GM13976 (cell line): ENCODE data around the gene MCTP1.
"Not testable (repeated sequence)": the region's sequence is repeated elsewhere in the genome, so short reads cannot be mapped to it uniquely, and the experiment has no call there.

Experiments
- DNase-seq: peaks from one replicate; pipeline ENCODE4 v3.0.0; 2012; ENCODE audit warnings: low spot score
- CTCF ChIP-seq: IDR thresholded peaks from 2 replicates; pipeline ENCODE4 v1.5.1; 2012; ENCODE audit warnings: borderline replicate concordance, mild to moderate bottlenecking; ENCODE audit not compliant: insufficient read depth; ENCODE audit errors: extremely low read depth, missing control alignments, control extremely low read depth
- in situ Hi-C: fragments of 300-500 bp; cut with MboI; formaldehyde crosslinking; loops from one replicate; pipeline ENCODE4 v1.12.0; 2022; ENCODE audit warnings: low sequenced_read_pairs, mixed read lengths, inconsistent platforms; ENCODE audit not compliant: unreplicated experiment

MCTP1 gene

GRCh38 chr5:95149387-95149786, 135.5 kb downstream of the MCTP1 start:
- no peak for DNase-seq
- in situ Hi-C loops, result no loop called here
- TF ChIP-seq CTCF, result no peak

- TF ChIP-seq CTCF, result no peak
- in situ Hi-C loops, result no loop called here
- DNase-seq, result no peak
Measured at GRCh38 chr5:95148453-95148852, 136.4 kb downstream of the MCTP1 start.

GRCh38 chr5:95143858-95144257, 141.0 kb downstream of the MCTP1 start:
- in situ Hi-C loops, DNase-seq: not testable (repeated sequence)

GRCh38 chr5:95142145-95142544, 142.7 kb downstream of the MCTP1 start:
- no peak for TF ChIP-seq CTCF
- in situ Hi-C loops, result no loop called here
- no peak for DNase-seq

GRCh38 chr5:95141141-95141540, 143.8 kb downstream of the MCTP1 start:
- in situ Hi-C loops, result no loop called here
- no peak for DNase-seq
- TF ChIP-seq CTCF, result no peak

- in situ Hi-C loops, result no loop called here
- no peak for DNase-seq
- no peak for TF ChIP-seq CTCF
Measured at GRCh38 chr5:95134326-95134725, 150.6 kb downstream of the MCTP1 start.

GRCh38 chr5:95132096-95132495, 152.8 kb downstream of the MCTP1 start:
- no peak for TF ChIP-seq CTCF
- in situ Hi-C loops, result no loop called here
- no peak for DNase-seq

GRCh38 chr5:95130941-95131340, 154.0 kb downstream of the MCTP1 start:
- in situ Hi-C loops, result no loop called here
- no peak for DNase-seq
- TF ChIP-seq CTCF, result no peak
